K562 (cell line): ENCODE data around the gene NTNG1. TPM values are rescaled to one million over a fixed set of nuclear protein-coding genes. Genes with fewer than 3 reads are reported as not detected.

Experiments
- ATAC-seq: fragments of 200-7000 bp; cut with Tn5 transposase; 3 replicates; pipeline ENCODE4 v1.9.1; 2020; ENCODE audit warnings: moderate library complexity
- BruUV-seq: library from RNA; stranded (reverse); fragments of 400-500 nt; replicated peaks from 2 replicates; lab custom pipeline; 2021; lab: Mats Ljungman, UMichigan
- CTCF ChIA-PET: fragments of 300-600 bp; formaldehyde crosslinking; extraction: SDS; loops from one replicate; lab custom pipeline; 2021; ENCODE audit warnings: low intra/inter-chr PET ratio; lab: Yijun Ruan, JAX
- POLR2A ChIA-PET: fragments of 300-600, 350-650 bp; sonication (Branson Sonifier 250); formaldehyde crosslinking; extraction: SDS; loops from one replicate; lab custom pipeline; 2021; ENCODE audit warnings: antibody characterized with exemption, inconsistent platforms; lab: Yijun Ruan, JAX
- DNase-seq, 4 experiments: peaks; one replicate each; pipeline versions ENCODE4 v3.0.0 to v3.0.0-alpha.2; 2011 to 2018; ENCODE audit warnings: low spot score in 3 of 4, mixed read lengths in 3 of 4; ENCODE audit errors: extremely low read depth in 1 of 4
- FAIRE-seq: peaks from 2 replicates; lab custom pipeline; 2011; peaks lifted over from hg19 to GRCh38; lab: Jason Lieb, UNC
- H2AFZ ChIP-seq: 2 replicates; pipeline ENCODE4 v1.6.0; 2011; ENCODE audit warnings: low read depth, low read length, control low read depth, inconsistent platforms
- H3K27ac ChIP-seq: fragments of 200-600 bp; 3 replicates; pipeline ENCODE4 v1.8.0; 2011; ENCODE audit warnings: low read depth, mild to moderate bottlenecking, control low read depth, inconsistent platforms, low read length, moderate library complexity, mixed read lengths; ENCODE audit errors: extremely low read depth
- H3K27me3 ChIP-seq, 2 experiments: fragments of 300-600 bp in 1 of 2; 2 replicates in 1 of 2; 3 replicates in 1 of 2; pipeline versions ENCODE4 v1.6.0 to v1.8.0; 2011; ENCODE audit warnings: inconsistent platforms in 2 of 2, low read length in 2 of 2, mild to moderate bottlenecking in 1 of 2, mixed read lengths in 1 of 2, moderate library complexity in 1 of 2; ENCODE audit not compliant: control insufficient read depth in 2 of 2, insufficient read depth in 2 of 2
- H3K36me3 ChIP-seq: fragments of 300-600 bp; 3 replicates; pipeline ENCODE4 v1.8.0; 2011; ENCODE audit warnings: mild to moderate bottlenecking, low read length, inconsistent platforms; ENCODE audit not compliant: control insufficient read depth, insufficient read depth
- H3K4me1 ChIP-seq, 2 experiments: fragments of 200-600 bp in 1 of 2; replicated peaks in 1 of 2; 2 replicates in 1 of 2; 3 replicates in 1 of 2; pipeline versions ENCODE4 v1.5.1 to v1.8.0; 2011; ENCODE audit warnings: inconsistent platforms in 2 of 2, low read length in 2 of 2, mild to moderate bottlenecking in 1 of 2, mixed read lengths in 1 of 2, moderate library complexity in 1 of 2; ENCODE audit not compliant: control insufficient read depth in 2 of 2, insufficient read depth in 2 of 2
- H3K4me2 ChIP-seq: 2 replicates; pipeline ENCODE4 v1.6.1; 2011; ENCODE audit warnings: low read length, control low read depth, inconsistent platforms, mixed read lengths; ENCODE audit not compliant: insufficient read depth
- H3K4me3 ChIP-seq: fragments of 200-600 bp; sonication (generic), shearing (Covaris generic); 2 replicates; pipeline ENCODE4 v1.5.1; 2016; ENCODE audit warnings: control low read depth, inconsistent platforms
- H3K79me2 ChIP-seq: fragments of 200-600 bp; 3 replicates; pipeline ENCODE4 v1.8.0; 2011; ENCODE audit warnings: low read length, inconsistent platforms; ENCODE audit not compliant: control insufficient read depth, insufficient read depth
- H3K9ac ChIP-seq, 2 experiments: 2 replicates each; pipeline versions ENCODE4 v1.6.0 to v1.6.1; 2011; ENCODE audit warnings: low read depth in 2 of 2, low read length in 2 of 2, control low read depth in 1 of 2, inconsistent platforms in 1 of 2, mild to moderate bottlenecking in 1 of 2, mixed read lengths in 1 of 2; ENCODE audit not compliant: insufficient read depth in 1 of 2
- H3K9me1 ChIP-seq: one replicate; pipeline ENCODE4 v1.6.0; 2011; ENCODE audit warnings: inconsistent platforms, mild to moderate bottlenecking, low read length, moderate library complexity; ENCODE audit not compliant: control insufficient read depth, insufficient read depth
- H3K9me3 ChIP-seq: replicated peaks from 2 replicates; pipeline ENCODE4 v1.5.1; 2011; ENCODE audit warnings: low read depth, low read length, inconsistent platforms; ENCODE audit not compliant: control insufficient read depth, insufficient read depth
- H4K20me1 ChIP-seq: replicated peaks from 2 replicates; pipeline ENCODE4 v1.6.1; 2011; ENCODE audit warnings: low read length, inconsistent platforms, mixed read lengths; ENCODE audit not compliant: control insufficient read depth, insufficient read depth
- EHMT2 ChIP-seq: fragments of 450-650 bp; IDR thresholded peaks from 2 replicates; pipeline ENCODE4 v1.6.1; 2018; ENCODE audit warnings: antibody characterized with exemption
- FOXO4 ChIP-seq: fragments of 450-650 bp; formaldehyde crosslinking; IDR thresholded peaks from 2 replicates; pipeline ENCODE4 v1.4.0; 2020; ENCODE audit warnings: mild to moderate bottlenecking, moderate library complexity
- ILK ChIP-seq: fragments of 450-650 bp; IDR thresholded peaks from 2 replicates; pipeline ENCODE4 v1.6.1; 2016; ENCODE audit warnings: missing genetic modification characterization, low read depth, mild to moderate bottlenecking, missing compliant biosample characterization, moderate library complexity, borderline replicate concordance
- KDM1A ChIP-seq, 2 experiments: fragments of 450-650 bp; IDR thresholded peaks; 2 replicates each; pipeline ENCODE4 v1.6.1; 2016; ENCODE audit warnings: mild to moderate bottlenecking in 2 of 2
- RCOR1 ChIP-seq, 2 experiments: IDR thresholded peaks; 2 replicates each; pipeline ENCODE4 v1.6.1; 2012; ENCODE audit warnings: low read depth in 2 of 2, low read length in 2 of 2, borderline replicate concordance in 1 of 2, improper control_type of control experiment in 1 of 2
- REST ChIP-seq, 2 experiments: fragments of 450-650 bp; formaldehyde crosslinking in 1 of 2; IDR thresholded peaks; 2 replicates each; pipeline versions ENCODE4 v1.4.0 to v1.6.1; 2014 to 2020; ENCODE audit warnings: mild to moderate bottlenecking in 2 of 2, borderline replicate concordance in 1 of 2, low read depth in 1 of 2
- ZNF354B ChIP-seq: fragments of 250-450 bp; sonication (Bioruptor Pico); IDR thresholded peaks from 2 replicates; pipeline ENCODE4 v1.4.0; 2020
- WGBS: fragments of 100-300 bp; shearing (Covaris generic); methylation state at CpG from one replicate; pipeline ENCODE4 v1.1.6; 2016; ENCODE audit warnings: low coverage, mixed read lengths; ENCODE audit not compliant: insufficient coverage; ENCODE audit errors: missing lambda C conversion rate; 5-methylcytosine and 5-hydroxymethylcytosine counted together
- in situ Hi-C: fragments of 300-500 bp; cut with MboI; formaldehyde crosslinking; loops from 4 replicates; pipeline ENCODE4 v1.15.0; 2018; ENCODE audit warnings: inconsistent platforms, mixed read lengths
- intact Hi-C: fragments of 100-400 bp; cut with micrococcal nuclease; formaldehyde crosslinking; loops from 2 replicates; pipeline ENCODE4 v1.14.2; 2022
- polyA plus RNA-seq, 8 experiments: library from polyadenylated mRNA; depleted of rRNA in 4 of 8; stranded (reverse) in 5 of 8; unstranded in 3 of 8; fragments of >200 nt; fragmentation: Nextera tagmentation in 2 of 8; fragmentation: Illumina TruSeq in 1 of 8; extraction: Ambion mirVana in 2 of 8; extraction: Trizol in 1 of 8; gene quantifications; 2 replicates each; pipeline versions ENCODE4 v1.2.1 to v1.2.3, GENCODE V29; 2011 to 2014; ENCODE audit warnings: inconsistent platforms in 1 of 8, missing spikeins in 1 of 8
- total RNA-seq, 7 experiments: library from RNA; depleted of rRNA in 6 of 7; stranded (reverse); fragments of >200 nt in 6 of 7; fragmentation: Illumina TruSeq in 2 of 7; extraction: Trizol in 2 of 7; gene quantifications; 2 replicates each; pipeline versions ENCODE4 v1.2.1 to v1.2.3, GENCODE V29; 2011 to 2021; ENCODE audit warnings: low replicate concordance in 1 of 7
- TF ChIP-seq, protein P1 (sequence below): sonication (generic); formaldehyde crosslinking; IDR thresholded peaks from 2 replicates; pipeline ENCODE4 v1.4.0; 2020; ENCODE audit warnings: mild to moderate bottlenecking, missing genetic modification reagents

NTNG1 gene
- total and polyA plus RNA-seq, 9 of the 15 experiments (the other 6 are each of a cell fraction or from before 2014, with no cell fraction given), result not detected

DNA sequence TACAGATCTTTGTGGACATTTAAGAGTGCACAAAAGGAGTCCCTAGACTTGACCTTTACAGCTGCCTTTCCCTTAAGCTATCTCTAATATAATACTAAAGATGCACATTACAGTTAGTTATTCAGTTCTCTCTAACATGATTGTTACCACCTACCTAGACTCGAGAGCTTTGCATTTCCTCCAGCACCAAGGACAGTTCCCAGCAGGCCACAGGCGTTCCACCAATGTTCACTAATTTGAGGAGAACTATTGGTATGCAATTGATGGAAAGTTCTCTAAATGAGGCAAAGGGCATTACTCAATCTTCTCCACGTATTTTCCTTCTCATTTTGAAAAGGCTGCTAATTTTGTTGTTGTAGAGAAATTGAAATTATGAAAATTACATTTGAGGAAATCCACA, 5.4 kb upstream of the NTNG1 start:
- no peak for FAIRE-seq

More for the DNA sequence above, 5.4 kb upstream of the NTNG1 start:
- POLR2A ChIA-PET, result interaction anchor here (0.6 kb wide), 2 partner anchors 13 to 1612 kb away, joined by 3 to 4 read pairs; no protein-coding TSS in a partner anchor
- H3K4me2 ChIP-seq, result no peak overlapping the region
- TF ChIP-seq, protein P1, sequence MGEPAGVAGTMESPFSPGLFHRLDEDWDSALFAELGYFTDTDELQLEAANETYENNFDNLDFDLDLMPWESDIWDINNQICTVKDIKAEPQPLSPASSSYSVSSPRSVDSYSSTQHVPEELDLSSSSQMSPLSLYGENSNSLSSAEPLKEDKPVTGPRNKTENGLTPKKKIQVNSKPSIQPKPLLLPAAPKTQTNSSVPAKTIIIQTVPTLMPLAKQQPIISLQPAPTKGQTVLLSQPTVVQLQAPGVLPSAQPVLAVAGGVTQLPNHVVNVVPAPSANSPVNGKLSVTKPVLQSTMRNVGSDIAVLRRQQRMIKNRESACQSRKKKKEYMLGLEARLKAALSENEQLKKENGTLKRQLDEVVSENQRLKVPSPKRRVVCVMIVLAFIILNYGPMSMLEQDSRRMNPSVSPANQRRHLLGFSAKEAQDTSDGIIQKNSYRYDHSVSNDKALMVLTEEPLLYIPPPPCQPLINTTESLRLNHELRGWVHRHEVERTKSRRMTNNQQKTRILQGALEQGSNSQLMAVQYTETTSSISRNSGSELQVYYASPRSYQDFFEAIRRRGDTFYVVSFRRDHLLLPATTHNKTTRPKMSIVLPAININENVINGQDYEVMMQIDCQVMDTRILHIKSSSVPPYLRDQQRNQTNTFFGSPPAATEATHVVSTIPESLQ (CRISPR knock-in tag), result no peak
- TF ChIP-seq KDM1A (IDR thresholded peaks at IDR 0.05) (no peak), EHMT2 (peak; percentile 72), REST (IDR thresholded peaks at IDR 0.05; ENCODE audit: borderline replicate concordance) (peak; percentile 92), REST (CRISPR knock-in tag; IDR thresholded peaks at IDR 0.05; ENCODE audit: low read depth) (peak; percentile 85), ZNF354B (CRISPR knock-in tag) (no peak), ILK (tag) (no peak), FOXO4 (CRISPR knock-in tag) (no peak), RCOR1 (IDR thresholded peaks at IDR 0.05; ENCODE audit: borderline replicate concordance in 1 of 2, low read depth in 2 of 2, low read length in 2 of 2) (no peak)
- in situ Hi-C loops, result no loop called here
- no peak overlapping the region for H2AFZ ChIP-seq
- ATAC-seq (no peak), DNase-seq (peak in 1 of 4 experiments; percentile 9)
- intact Hi-C loops, result no loop called here
- CTCF ChIA-PET, result no interaction called here
- BruUV-seq, result no TSS peak
- WGBS, result 0% methylated on average over 3 of the region's 3 CpGs
- H3K9me3 ChIP-seq, result no peaks in the 10 kb centered on the region
- H3K4me3 ChIP-seq, result no peak overlapping the region
- H3K9ac ChIP-seq, result no peak overlapping the region
- no peak overlapping the region for H3K27ac ChIP-seq
- H3K27me3 ChIP-seq, result no peaks in the 10 kb centered on the region
- H3K9me1 ChIP-seq, result no peaks in the 10 kb centered on the region
- H3K4me1 ChIP-seq, result peaks cover 0 to 5% of the 10 kb centered on the region in 2 experiments; a peak in 1 of 5 replicates
- H3K36me3 ChIP-seq, result no peaks in the 10 kb centered on the region
- no peaks in the 10 kb centered on the region for H3K79me2 ChIP-seq
- no peaks in the 10 kb centered on the region for H4K20me1 ChIP-seq
